Measurements from ENCODE around the gene SLC7A7.

DNA sequence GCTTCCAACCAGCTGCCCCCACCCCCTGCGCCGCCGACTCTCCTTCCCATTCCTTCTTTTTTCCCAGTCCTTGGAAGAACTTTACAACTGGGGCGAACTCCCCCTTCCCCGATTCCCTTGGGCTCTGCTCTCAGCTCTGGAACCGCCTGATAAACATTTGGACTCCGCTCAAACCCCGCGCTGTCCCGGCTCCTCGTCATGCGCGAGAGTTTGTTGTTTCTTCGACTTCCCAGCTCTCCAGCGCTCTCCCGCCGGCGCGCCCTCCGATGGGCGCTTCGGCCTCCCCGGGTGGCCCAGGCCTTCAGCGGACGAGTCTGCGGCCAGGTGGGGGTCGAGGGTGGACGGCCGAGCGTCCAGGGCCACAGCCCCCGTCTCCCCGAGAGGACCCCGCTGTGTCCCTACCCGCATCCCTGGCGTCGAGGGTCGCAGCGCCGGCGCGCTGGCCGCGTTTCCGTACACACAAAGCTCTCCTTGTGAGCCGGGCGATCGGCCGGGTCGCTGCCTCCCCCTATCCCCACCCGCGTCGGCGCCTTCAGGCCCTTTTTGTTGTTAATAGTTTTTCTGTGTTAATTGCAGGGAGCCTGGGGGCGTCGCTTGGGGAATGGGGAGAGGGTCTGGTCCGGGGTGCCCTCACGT lies 22.0 kb upstream of the SLC7A7 start:
- TF ChIP-seq, protein P1, sequence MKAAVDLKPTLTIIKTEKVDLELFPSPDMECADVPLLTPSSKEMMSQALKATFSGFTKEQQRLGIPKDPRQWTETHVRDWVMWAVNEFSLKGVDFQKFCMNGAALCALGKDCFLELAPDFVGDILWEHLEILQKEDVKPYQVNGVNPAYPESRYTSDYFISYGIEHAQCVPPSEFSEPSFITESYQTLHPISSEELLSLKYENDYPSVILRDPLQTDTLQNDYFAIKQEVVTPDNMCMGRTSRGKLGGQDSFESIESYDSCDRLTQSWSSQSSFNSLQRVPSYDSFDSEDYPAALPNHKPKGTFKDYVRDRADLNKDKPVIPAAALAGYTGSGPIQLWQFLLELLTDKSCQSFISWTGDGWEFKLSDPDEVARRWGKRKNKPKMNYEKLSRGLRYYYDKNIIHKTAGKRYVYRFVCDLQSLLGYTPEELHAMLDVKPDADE (conservative IDR thresholded peaks at IDR 0.05; ENCODE audit: control insufficient read depth, low read depth, low read length), result no peak
- TF ChIP-seq, protein P2, sequence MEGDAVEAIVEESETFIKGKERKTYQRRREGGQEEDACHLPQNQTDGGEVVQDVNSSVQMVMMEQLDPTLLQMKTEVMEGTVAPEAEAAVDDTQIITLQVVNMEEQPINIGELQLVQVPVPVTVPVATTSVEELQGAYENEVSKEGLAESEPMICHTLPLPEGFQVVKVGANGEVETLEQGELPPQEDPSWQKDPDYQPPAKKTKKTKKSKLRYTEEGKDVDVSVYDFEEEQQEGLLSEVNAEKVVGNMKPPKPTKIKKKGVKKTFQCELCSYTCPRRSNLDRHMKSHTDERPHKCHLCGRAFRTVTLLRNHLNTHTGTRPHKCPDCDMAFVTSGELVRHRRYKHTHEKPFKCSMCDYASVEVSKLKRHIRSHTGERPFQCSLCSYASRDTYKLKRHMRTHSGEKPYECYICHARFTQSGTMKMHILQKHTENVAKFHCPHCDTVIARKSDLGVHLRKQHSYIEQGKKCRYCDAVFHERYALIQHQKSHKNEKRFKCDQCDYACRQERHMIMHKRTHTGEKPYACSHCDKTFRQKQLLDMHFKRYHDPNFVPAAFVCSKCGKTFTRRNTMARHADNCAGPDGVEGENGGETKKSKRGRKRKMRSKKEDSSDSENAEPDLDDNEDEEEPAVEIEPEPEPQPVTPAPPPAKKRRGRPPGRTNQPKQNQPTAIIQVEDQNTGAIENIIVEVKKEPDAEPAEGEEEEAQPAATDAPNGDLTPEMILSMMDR (IDR thresholded peaks at IDR 0.05 in 2 of 3, conservative IDR thresholded peaks at IDR 0.05 in 1 of 3; ENCODE audit: insufficient read depth in 2 of 3, low read depth in 1 of 3, low read length in 3 of 3), result no peak
- no peak for TF ChIP-seq ATF7 (IDR thresholded peaks at IDR 0.05)
- TF ChIP-seq POLR2A (conservative IDR thresholded peaks at IDR 0.05), result no peak
- TF ChIP-seq, protein P3, sequence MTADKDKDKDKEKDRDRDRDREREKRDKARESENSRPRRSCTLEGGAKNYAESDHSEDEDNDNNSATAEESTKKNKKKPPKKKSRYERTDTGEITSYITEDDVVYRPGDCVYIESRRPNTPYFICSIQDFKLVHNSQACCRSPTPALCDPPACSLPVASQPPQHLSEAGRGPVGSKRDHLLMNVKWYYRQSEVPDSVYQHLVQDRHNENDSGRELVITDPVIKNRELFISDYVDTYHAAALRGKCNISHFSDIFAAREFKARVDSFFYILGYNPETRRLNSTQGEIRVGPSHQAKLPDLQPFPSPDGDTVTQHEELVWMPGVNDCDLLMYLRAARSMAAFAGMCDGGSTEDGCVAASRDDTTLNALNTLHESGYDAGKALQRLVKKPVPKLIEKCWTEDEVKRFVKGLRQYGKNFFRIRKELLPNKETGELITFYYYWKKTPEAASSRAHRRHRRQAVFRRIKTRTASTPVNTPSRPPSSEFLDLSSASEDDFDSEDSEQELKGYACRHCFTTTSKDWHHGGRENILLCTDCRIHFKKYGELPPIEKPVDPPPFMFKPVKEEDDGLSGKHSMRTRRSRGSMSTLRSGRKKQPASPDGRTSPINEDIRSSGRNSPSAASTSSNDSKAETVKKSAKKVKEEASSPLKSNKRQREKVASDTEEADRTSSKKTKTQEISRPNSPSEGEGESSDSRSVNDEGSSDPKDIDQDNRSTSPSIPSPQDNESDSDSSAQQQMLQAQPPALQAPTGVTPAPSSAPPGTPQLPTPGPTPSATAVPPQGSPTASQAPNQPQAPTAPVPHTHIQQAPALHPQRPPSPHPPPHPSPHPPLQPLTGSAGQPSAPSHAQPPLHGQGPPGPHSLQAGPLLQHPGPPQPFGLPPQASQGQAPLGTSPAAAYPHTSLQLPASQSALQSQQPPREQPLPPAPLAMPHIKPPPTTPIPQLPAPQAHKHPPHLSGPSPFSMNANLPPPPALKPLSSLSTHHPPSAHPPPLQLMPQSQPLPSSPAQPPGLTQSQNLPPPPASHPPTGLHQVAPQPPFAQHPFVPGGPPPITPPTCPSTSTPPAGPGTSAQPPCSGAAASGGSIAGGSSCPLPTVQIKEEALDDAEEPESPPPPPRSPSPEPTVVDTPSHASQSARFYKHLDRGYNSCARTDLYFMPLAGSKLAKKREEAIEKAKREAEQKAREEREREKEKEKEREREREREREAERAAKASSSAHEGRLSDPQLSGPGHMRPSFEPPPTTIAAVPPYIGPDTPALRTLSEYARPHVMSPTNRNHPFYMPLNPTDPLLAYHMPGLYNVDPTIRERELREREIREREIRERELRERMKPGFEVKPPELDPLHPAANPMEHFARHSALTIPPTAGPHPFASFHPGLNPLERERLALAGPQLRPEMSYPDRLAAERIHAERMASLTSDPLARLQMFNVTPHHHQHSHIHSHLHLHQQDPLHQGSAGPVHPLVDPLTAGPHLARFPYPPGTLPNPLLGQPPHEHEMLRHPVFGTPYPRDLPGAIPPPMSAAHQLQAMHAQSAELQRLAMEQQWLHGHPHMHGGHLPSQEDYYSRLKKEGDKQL (CRISPR knock-in tag; IDR thresholded peaks at IDR 0.05; ENCODE audit: borderline replicate concordance), result no peak
- TF ChIP-seq CHD2 (IDR thresholded peaks at IDR 0.05; ENCODE audit: low read depth, low read length), result no peak
- TF ChIP-seq EZH2 (IDR thresholded peaks at IDR 0.05; ENCODE audit: borderline replicate concordance, low read depth, low read length), result no peak
- TF ChIP-seq, protein P4, sequence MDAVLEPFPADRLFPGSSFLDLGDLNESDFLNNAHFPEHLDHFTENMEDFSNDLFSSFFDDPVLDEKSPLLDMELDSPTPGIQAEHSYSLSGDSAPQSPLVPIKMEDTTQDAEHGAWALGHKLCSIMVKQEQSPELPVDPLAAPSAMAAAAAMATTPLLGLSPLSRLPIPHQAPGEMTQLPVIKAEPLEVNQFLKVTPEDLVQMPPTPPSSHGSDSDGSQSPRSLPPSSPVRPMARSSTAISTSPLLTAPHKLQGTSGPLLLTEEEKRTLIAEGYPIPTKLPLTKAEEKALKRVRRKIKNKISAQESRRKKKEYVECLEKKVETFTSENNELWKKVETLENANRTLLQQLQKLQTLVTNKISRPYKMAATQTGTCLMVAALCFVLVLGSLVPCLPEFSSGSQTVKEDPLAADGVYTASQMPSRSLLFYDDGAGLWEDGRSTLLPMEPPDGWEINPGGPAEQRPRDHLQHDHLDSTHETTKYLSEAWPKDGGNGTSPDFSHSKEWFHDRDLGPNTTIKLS (IDR thresholded peaks at IDR 0.05; ENCODE audit: borderline replicate concordance, low read depth), result no peak
- no peak for TF ChIP-seq E2F3 (CRISPR knock-in tag; IDR thresholded peaks at IDR 0.05)
- no peak for TF ChIP-seq EGR1 (conservative IDR thresholded peaks at IDR 0.05)
- no peak for TF ChIP-seq NCOA2 (IDR thresholded peaks at IDR 0.05; ENCODE audit: partially characterized antibody in 2 of 2)
- TF ChIP-seq, protein P5, sequence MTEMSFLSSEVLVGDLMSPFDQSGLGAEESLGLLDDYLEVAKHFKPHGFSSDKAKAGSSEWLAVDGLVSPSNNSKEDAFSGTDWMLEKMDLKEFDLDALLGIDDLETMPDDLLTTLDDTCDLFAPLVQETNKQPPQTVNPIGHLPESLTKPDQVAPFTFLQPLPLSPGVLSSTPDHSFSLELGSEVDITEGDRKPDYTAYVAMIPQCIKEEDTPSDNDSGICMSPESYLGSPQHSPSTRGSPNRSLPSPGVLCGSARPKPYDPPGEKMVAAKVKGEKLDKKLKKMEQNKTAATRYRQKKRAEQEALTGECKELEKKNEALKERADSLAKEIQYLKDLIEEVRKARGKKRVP (CRISPR knock-in tag; IDR thresholded peaks at IDR 0.05), result no peak
